ENCODE measurements around the gene CSTB.

DNA sequence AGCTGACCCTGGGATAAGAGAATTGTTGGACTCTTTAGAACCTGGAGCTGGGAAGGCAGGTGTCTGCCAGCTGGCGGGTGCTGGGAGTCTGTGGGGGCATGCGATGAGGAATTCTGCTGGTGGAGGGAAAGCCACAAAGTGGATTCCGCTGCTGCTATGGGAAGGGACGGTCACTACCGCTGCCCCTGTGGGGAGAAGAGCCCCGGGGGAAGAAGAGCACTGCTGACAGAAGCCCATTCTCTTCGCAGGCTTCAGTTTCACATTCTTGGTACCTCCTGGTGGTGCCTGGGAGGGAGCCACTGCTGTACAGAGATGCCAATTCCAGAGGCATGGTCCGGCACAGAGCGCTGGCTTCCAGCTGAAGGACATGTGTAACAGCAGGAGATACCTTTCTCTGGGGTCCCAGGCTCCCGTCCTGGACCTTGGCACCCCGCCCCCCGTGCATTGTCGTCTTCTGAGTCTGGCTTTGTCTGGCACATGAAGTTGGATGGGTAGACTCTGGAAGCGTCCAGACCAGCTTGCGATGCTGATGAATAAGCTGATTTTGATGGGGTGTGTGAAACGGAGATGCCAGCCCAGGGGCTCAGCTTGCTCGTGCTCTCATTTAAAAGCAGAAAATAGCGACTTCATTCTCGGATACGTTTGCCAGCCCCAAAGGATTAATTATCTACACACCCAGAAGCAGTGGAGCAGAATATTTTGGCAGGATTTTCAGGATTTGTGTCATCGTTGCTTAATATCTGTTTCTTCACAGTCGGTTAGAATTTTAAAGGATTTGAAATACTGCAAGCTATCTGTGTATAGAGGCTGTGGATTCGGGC is 44.0 kb downstream of the CSTB start:
- TF ChIP-seq, protein P1, sequence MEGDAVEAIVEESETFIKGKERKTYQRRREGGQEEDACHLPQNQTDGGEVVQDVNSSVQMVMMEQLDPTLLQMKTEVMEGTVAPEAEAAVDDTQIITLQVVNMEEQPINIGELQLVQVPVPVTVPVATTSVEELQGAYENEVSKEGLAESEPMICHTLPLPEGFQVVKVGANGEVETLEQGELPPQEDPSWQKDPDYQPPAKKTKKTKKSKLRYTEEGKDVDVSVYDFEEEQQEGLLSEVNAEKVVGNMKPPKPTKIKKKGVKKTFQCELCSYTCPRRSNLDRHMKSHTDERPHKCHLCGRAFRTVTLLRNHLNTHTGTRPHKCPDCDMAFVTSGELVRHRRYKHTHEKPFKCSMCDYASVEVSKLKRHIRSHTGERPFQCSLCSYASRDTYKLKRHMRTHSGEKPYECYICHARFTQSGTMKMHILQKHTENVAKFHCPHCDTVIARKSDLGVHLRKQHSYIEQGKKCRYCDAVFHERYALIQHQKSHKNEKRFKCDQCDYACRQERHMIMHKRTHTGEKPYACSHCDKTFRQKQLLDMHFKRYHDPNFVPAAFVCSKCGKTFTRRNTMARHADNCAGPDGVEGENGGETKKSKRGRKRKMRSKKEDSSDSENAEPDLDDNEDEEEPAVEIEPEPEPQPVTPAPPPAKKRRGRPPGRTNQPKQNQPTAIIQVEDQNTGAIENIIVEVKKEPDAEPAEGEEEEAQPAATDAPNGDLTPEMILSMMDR (IDR thresholded peaks at IDR 0.05; ENCODE audit: low read depth, low read length, missing input control), result no peak
- no peak for TF ChIP-seq YY1 (IDR thresholded peaks at IDR 0.05)
- TF ChIP-seq, protein P2, sequence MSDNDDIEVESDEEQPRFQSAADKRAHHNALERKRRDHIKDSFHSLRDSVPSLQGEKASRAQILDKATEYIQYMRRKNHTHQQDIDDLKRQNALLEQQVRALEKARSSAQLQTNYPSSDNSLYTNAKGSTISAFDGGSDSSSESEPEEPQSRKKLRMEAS (IDR thresholded peaks at IDR 0.05), result no peak
